Tibial artery (tissue), 4 donors: Measurements from ENCODE around the gene ABCA2.

Source experiments
- DNase-seq, 2 donors: peaks; one replicate each; pipeline ENCODE4 v3.0.0-alpha.2; 2019
- H3K27ac ChIP-seq, 2 donors: fragments of 200-600 bp; sonication (generic) in 1 of 2; 1 replicate in 1 of 2; 2 replicates in 1 of 2; pipeline ENCODE4 v1.5.1; 2018 to 2019; ENCODE audit warnings: mild to moderate bottlenecking in 1 of 2
- H3K27me3 ChIP-seq, 2 donors: fragments of 200-600 bp; sonication (generic) in 1 of 2; one replicate each; pipeline versions ENCODE4 v1.5.1 to v1.6.0; 2016 to 2019
- H3K36me3 ChIP-seq, 3 donors: fragments of 200-600 bp; sonication (generic) in 2 of 3; one replicate each; pipeline ENCODE4 v1.5.1; 2016 to 2019; ENCODE audit warnings: mild to moderate bottlenecking in 2 of 3
- H3K4me1 ChIP-seq, 4 donors: fragments of 200-600 bp; sonication (generic) in 2 of 4; 1 replicate in 3 of 4; 2 replicates in 1 of 4; pipeline ENCODE4 v1.5.1; 2016 to 2019
- H3K4me3 ChIP-seq, 2 donors: fragments of 200-600 bp; sonication (generic) in 1 of 2; 1 replicate in 1 of 2; 2 replicates in 1 of 2; pipeline ENCODE4 v1.5.1; 2018 to 2019; ENCODE audit warnings: mild to moderate bottlenecking in 2 of 2
- H3K9me3 ChIP-seq, 3 donors: fragments of 200-600 bp; sonication (generic) in 1 of 3; one replicate each; pipeline ENCODE4 v1.5.1; 2016 to 2019
- CTCF ChIP-seq, 2 experiments: fragments of 200-600 bp in 1 of 2; fragments of 450-650 bp in 1 of 2; IDR thresholded peaks; one replicate each; pipeline ENCODE4 v1.5.1; 2017 to 2019; ENCODE audit warnings: antibody characterized with exemption in 2 of 2, mild to moderate bottlenecking in 1 of 2, moderate library complexity in 1 of 2
- intact Hi-C: fragments of 100-400 bp; cut with DNase I; formaldehyde crosslinking; loops from one replicate; pipeline ENCODE4 v1.15.0; 2023; ENCODE audit warnings: low total_unique reads

Gene ABCA2

DNA sequence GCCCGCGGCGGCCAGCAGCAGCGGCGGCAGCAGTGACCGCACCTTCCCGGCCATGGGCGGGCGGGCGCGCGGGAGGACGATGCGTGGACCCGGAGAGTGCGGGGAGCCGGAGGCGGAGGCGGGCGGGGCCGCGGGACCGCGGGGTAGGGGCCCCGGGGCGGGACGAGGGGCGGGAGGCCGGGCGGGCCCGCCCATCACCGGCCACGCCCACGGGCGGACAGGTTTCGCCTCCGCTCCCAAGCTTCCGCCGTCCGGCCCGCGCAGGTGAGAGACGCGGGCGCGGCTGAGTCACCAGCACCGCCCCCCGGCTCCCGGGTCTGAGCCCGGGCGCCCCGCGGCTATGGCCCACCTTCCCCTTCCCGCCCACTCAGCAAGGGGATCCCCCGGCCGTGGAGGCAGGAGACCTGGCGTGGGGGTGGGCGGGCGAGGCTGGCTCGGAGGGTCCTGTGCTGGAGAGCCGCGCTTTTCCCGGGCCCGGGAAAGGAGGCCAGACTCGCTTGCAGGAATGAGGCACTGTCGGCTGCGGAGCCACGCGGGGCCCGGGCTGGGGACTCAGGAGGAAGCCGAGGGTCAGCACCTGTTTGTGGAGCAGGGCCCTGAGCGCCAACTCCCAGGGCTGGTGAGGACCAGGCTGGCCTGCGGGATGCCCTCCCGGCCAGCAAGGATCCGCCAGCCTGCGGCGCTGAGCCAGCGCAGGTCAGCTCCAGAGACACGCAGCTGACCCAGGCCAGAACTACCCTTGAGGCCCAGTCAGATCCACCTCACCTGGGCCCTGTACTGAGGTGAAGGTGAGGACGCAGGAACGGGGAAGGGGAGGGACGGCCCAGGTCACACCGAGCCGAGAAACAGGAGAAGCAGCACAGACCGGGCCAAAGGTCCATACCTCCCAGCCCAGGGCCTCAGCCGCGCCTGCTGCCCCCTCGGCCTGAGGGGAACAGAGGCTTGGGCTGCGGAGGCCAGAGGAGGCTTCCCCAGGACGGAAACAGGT lies 26.2 kb upstream of the ABCA2 start, which contains the start of gene ENTPD2:
TSS of gene ENTPD2 (minus strand) at position 118 of the 988 bp plus-strand sequence. CDS start at position 54, 64 bp downstream.
- intact Hi-C loops: no loop called here
- H3K27ac ChIP-seq: no peak within 1 kb of the TSS
- DNase-seq: no peak
- no peaks in the 10 kb centered on the region for H3K9me3 ChIP-seq
- H3K27me3 ChIP-seq: peaks cover 6 to 74% of the 10 kb centered on the region in 2 donors
- peaks cover 0 to 37% (median 25%) of the 10 kb centered on the region in 4 donors for H3K4me1 ChIP-seq
- H3K4me3 ChIP-seq: peak within 1 kb of the TSS in 1 of 2 donors; percentile 20
- no peaks in the 10 kb centered on the region for H3K36me3 ChIP-seq
- no peak for TF ChIP-seq CTCF (IDR thresholded peaks at IDR 0.05)

DNA sequence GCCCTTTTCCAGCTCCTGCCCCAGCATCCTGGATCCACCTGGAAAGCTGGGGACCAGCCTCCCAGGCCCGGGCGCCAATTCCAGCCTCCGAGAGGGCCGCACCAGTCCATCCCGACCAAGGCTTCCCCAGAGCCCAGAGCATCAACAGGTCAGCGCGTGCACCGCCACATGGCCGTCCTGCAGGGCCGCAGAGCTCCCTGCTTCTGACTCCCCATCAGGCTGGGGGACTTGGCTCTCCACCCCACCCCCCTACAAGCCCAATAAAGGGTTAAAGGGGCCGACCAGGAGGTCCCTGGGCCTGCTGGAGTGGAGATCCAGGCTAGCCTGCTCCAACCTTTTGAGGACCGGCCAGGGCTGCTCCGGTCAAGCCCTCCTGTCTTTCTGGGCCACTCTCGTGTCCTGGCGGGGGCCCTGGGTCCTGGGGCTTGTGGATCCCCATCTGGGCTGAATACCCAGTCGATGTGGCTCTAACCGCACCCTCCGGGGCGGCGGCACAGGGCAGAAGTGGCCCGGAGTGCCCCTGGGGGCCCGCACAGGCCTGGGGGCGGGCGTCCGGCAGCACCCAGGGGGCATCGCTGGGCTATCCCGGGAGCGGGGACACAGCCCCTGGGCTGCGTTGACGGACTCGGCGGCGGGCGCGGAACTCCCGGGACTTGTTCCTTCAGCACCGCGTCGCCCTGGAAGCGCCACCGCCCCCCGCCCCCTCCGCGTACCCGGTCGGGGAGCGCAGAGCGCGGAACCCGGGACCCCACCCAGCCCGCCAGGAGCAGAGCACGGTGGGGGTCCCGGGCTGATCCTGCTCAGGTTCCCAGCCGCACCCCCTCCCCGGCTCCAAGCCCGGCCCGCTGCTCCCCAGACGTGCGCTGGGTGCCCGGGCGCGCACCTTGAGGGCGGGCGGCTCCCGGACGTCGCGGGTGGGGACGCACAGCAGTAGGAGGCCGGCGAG lies 25.2 kb upstream of the ABCA2 start:
- no peak for TF ChIP-seq CTCF (IDR thresholded peaks at IDR 0.05)
- intact Hi-C loops: no loop called here
- H3K4me3 ChIP-seq: peak overlapping the region in 1 of 2 donors; percentile 20
- no peaks in the 10 kb centered on the region for H3K9me3 ChIP-seq
- H3K27ac ChIP-seq: no peak overlapping the region
- peaks cover 6 to 84% of the 10 kb centered on the region in 2 donors for H3K27me3 ChIP-seq
- peaks cover 0 to 47% (median 25%) of the 10 kb centered on the region in 4 donors for H3K4me1 ChIP-seq
- H3K36me3 ChIP-seq: no peaks in the 10 kb centered on the region
- no peak for DNase-seq

GRCh38 chr9:137052293-137052692 lies 24.3 kb upstream of the ABCA2 start:
- no peak for DNase-seq
- TF ChIP-seq CTCF (IDR thresholded peaks at IDR 0.05): no peak
- Histone ChIP-seq H3K36me3 (no peaks in the 10 kb centered on the region), H3K9me3 (no peaks in the 10 kb centered on the region), H3K27me3 (peaks cover 6 to 94% of the 10 kb centered on the region in 2 donors), H3K4me3 (no peak overlapping the region), H3K27ac (no peak overlapping the region), H3K4me1 (peaks cover 0 to 49% (median 25%) of the 10 kb centered on the region in 4 donors)
- intact Hi-C loops: no loop called here

GRCh38 chr9:137051145-137051724 lies 23.2 kb upstream of the ABCA2 start:
- H3K4me3 ChIP-seq: no peak overlapping the region
- peaks cover 0 to 54% (median 29%) of the 10 kb centered on the region in 4 donors for H3K4me1 ChIP-seq
- TF ChIP-seq CTCF (IDR thresholded peaks at IDR 0.05): no peak
- H3K9me3 ChIP-seq: no peaks in the 10 kb centered on the region
- peaks cover 6 to 93% of the 10 kb centered on the region in 2 donors for H3K27me3 ChIP-seq
- DNase-seq: no peak
- no peak overlapping the region for H3K27ac ChIP-seq
- no peaks in the 10 kb centered on the region for H3K36me3 ChIP-seq
- intact Hi-C loops: no loop called here

GRCh38 chr9:137050570-137050969 lies 22.5 kb upstream of the ABCA2 start:
- peaks cover 0 to 52% (median 29%) of the 10 kb centered on the region in 4 donors for H3K4me1 ChIP-seq
- DNase-seq: no peak
- intact Hi-C loops: no loop called here
- no peaks in the 10 kb centered on the region for H3K36me3 ChIP-seq
- H3K4me3 ChIP-seq: no peak overlapping the region
- no peak overlapping the region for H3K27ac ChIP-seq
- TF ChIP-seq CTCF (IDR thresholded peaks at IDR 0.05): no peak
- peaks cover 6 to 87% of the 10 kb centered on the region in 2 donors for H3K27me3 ChIP-seq
- H3K9me3 ChIP-seq: no peaks in the 10 kb centered on the region
